ENCODE measurements around the gene TRIL. TPM values are rescaled to one million over a fixed set of nuclear protein-coding genes. Genes with fewer than 3 reads are reported as not detected.

Gene TRIL
- total RNA-seq, 2 donors from 2014 or later: 1.3 to 1.6 TPM

DNA sequence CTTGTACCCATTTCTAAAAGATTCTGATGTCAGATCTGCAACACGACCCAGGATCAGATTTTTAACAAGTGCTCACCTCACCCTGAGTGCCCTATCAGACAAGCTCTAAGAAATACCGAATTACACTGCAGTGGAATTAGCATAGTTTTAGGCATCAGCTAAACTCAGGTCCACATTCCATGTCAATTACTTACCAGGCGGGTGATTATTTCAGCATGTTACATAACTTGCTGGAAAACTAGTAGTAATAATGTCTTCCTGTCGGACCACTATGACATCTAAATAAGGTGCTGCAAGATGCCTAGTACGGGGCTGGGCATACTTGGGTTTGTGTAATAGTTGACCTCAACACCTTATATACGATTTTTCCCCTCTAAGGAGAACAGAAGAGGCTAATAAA lies 21.0 kb downstream of the TRIL start:
- DNase-seq (no peak), ATAC-seq (no peak)

DNA sequence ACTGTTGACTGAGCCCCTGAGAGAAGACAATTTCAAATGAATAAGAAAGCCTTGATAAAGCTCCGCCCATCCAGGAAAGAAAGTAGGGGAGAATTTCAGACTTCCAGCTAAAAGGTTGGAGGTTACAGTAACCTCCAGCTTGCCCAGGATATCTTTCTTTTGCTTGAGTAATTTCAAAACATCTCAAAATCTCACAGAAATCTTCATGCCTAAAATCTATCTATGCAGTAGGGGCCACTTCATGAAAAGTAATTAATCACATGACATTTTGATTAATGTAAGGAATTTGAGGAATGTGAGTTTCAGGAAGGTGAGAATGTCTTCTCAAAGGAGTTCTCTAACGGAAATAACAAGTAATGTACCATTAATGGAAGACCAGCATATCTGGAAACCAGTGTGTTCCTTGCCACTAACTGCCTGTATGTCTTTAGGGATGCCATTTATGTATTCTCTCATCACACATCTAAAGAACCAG lies 24.2 kb downstream of the TRIL start:
- H3K36me3 ChIP-seq (replicated peaks in 1 of 2; ENCODE audit: insufficient read depth in 1 of 2, low read depth in 2 of 2): no peaks in the 10 kb centered on the region
- peak overlapping the region in 1 of 4 donors; percentile 61 for H3K27ac ChIP-seq
- TF ChIP-seq POLR2A (IDR thresholded peaks at IDR 0.05) (no peak), CTCF (IDR thresholded peaks at IDR 0.05) (no peak)
- peaks cover 14% of the 10 kb centered on the region for H3K4me1 ChIP-seq
- no peak overlapping the region for H3K4me3 ChIP-seq
- no peaks in the 10 kb centered on the region for H3K9me3 ChIP-seq
- no peaks in the 10 kb centered on the region for H3K27me3 ChIP-seq
- DNase-seq (no peak), ATAC-seq (no peak)
- intact Hi-C loops (cut with DNase I): no loop called here
- WGBS, 2 donors: 65 to 72% methylated on average over 2 of the region's 2 CpGs

More for the DNA sequence above, 21.0 kb downstream of the TRIL start:
- Histone ChIP-seq H3K36me3 (replicated peaks in 1 of 2; ENCODE audit: insufficient read depth in 1 of 2, low read depth in 2 of 2) (no peaks in the 10 kb centered on the region), H3K4me1 (peaks cover 14% of the 10 kb centered on the region), H3K4me3 (no peak overlapping the region), H3K27me3 (no peaks in the 10 kb centered on the region), H3K27ac (no peak overlapping the region), H3K9me3 (no peaks in the 10 kb centered on the region)
- intact Hi-C loops (cut with DNase I): no loop called here
- TF ChIP-seq CTCF (IDR thresholded peaks at IDR 0.05): no peak
- WGBS, 2 donors: 63 to 69% methylated on average over 6 of the region's 6 CpGs

DNA sequence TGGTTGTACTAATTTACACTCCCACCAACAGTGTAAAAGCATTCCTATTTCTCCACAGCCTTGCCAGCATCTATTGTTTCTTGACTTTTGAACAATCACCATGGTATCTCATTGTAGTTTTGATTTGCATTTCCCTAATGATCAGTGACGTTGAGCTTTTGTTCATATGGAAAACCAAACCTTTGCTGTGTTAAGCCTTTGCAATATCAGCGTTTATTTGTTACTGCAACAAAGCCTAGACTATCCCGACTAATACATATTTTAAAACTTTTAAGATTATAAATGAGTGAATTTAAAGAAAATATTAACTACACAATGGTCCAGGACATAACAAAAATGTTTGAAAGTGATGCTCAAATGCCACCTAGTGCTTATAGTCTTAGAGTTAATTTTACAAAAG lies 26.6 kb downstream of the TRIL start:
- ATAC-seq (no peak), DNase-seq (no peak)
- Histone ChIP-seq H3K36me3 (replicated peaks in 1 of 2; ENCODE audit: insufficient read depth in 1 of 2, low read depth in 2 of 2) (no peaks in the 10 kb centered on the region), H3K4me1 (peaks cover 17% of the 10 kb centered on the region), H3K27ac (no peak overlapping the region), H3K4me3 (no peak overlapping the region), H3K9me3 (no peaks in the 10 kb centered on the region), H3K27me3 (peaks cover 0 to 3% of the 10 kb centered on the region in 2 donors)
- no peak for TF ChIP-seq CTCF (IDR thresholded peaks at IDR 0.05)
- TF ChIP-seq POLR2A (IDR thresholded peaks at IDR 0.05): no peak
- WGBS, 2 donors: 77% methylated on average over 3 of the region's 3 CpGs
- intact Hi-C loops (cut with DNase I): no loop called here

- TF ChIP-seq CTCF (IDR thresholded peaks at IDR 0.05) (peak; percentile 65 to 88 (median 81)), POLR2A (IDR thresholded peaks at IDR 0.05) (no peak)
- intact Hi-C loops (cut with DNase I): no loop called here
- no peaks in the 10 kb centered on the region for H3K9me3 ChIP-seq
- H3K4me3 ChIP-seq: no peak overlapping the region
- peak; percentile 63 to 85 (median 73) for DNase-seq
- H3K4me1 ChIP-seq: peaks cover 12% of the 10 kb centered on the region
- H3K36me3 ChIP-seq (replicated peaks in 1 of 2; ENCODE audit: insufficient read depth in 1 of 2, low read depth in 2 of 2): no peaks in the 10 kb centered on the region
- peaks cover 0 to 7% of the 10 kb centered on the region in 2 donors for H3K27me3 ChIP-seq
- whole genome bisulfite sequencing, 2 donors: 3 to 4% methylated on average over 22 of the region's 22 CpGs
- ATAC-seq: peak; percentile 88
- peak overlapping the region in 2 of 4 donors; percentile 47 to 51 for H3K27ac ChIP-seq
Measured at GRCh38 chr7:28926871-28927597, 31.1 kb downstream of the TRIL start.
